Globus pallidus (tissue), 1 donor: Measurements from ENCODE around the gene SYT14.
"Not testable (repeated sequence)": the region's sequence is repeated elsewhere in the genome, so short reads cannot be mapped to it uniquely, and the experiment has no call there.

Source experiments
- DNase-seq: peaks from one replicate; pipeline ENCODE4 v3.0.0-alpha.2; 2015; ENCODE audit warnings: low spot score

The SYT14 gene

DNA sequence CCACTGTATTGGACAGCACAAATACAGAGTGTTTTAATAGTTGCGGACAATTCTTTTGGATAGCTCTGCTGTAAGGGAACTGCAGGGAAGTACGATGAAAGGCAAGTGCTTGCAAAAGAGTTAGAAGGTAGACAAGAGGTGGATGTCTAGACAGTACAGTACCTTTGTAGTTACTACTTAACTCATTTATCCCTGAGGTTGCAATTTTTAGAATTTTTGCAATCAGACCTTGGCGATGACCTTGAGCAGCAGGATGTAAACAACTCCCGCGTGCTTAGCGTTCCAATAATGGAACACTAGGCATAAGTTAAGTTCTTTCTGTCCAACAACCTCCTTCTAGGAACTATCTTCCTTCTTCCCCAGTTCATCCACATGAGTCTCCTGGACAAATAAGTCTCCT is 1.9 kb upstream of the SYT14 start:
- DNase-seq: no peak

DNA sequence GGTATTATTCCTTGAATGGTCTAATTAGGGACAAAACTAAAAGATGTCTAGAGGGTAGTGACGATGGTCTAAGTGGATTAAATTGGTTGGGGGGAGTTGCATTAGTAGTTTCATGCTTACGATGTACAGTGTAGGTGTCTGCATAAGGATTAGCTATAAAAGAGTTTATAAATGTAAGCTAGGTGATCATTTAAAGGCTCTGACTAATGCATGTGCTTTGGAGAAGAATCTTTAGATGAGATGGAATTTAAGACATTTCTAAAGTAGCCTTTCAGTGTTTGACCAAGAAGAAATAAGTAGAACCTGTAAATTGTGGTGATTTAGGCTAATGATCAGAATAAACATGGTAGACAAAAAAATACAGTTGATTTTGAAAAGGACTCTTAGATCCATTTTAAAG is 7.4 kb downstream of the SYT14 start:
- no peak for DNase-seq

DNA sequence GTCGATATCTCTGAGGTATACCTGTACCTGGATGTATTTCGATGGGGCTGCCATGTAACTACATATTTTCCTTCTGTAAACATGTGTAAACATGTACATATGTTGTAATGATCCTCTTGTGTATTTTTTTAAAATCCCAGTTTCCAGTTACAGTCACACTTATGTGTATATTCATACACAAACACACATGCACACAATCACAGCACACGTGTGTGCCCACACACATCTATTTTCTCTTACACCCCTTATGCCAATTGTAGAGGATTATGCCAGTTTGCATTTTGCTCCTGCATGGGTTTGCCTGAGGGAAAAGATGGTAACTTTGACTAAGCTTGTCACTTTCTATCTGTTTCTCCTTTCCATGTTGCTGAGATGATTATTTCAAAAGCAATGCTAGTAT is 10.1 kb downstream of the SYT14 start:
- no peak for DNase-seq

DNA sequence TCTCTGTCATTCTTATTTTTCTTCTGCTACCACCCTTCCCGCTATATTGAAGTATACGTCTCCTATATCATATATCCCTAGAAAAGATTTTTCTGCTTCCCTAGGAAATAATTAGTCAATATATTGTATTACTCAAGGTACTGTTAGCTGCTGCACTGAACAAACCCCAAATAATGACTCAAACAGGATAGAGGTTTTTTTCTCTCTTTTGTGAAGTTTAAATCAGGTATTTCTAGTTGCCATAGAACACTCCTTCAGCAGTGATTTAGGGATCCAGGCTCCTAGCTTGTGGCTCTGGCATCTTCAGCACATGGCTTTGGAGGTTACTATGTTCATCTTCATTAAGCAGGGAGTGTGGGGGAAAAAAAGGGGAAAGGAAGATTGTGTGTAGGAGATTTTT is 18.1 kb downstream of the SYT14 start:
- no peak for DNase-seq

DNA sequence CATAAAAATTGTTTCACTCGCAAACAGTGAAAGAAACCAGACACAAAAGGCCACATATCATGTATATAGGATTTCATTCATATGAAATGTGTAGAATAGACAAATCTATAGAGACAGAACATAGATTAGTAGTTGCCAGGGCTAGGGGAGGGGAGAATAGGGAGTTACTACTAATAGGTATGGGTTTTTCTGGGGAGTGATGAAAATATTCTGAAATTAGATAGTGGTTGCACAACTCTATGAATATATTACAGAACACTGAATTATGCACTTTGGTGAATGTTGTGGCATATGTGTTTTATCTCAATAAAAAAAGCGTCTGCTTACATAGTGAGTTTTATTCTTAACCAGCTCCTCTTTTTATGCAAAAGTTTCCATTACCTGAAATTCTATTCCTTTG is 21.6 kb downstream of the SYT14 start:
- DNase-seq: no peak

DNA sequence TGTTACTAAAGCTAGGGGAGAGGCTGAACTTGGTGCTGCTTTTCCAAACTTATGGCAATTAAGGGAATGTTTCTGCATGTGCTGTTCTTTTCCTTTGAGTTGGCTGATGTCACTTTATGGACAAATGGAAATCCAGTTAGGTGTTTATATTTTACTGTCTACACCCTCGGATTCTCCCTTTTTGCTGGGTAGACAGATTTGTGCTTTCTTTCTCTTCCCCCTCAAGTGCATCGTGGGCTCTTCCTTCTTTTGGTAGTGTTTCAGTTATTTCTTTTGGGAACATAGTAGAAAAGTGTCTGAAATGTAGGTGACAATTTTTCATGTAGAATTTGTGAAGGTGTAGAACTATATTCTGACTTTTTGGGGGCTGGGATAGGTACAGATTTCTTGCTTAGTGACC is 22.9 kb downstream of the SYT14 start:
- no peak for DNase-seq

DNA sequence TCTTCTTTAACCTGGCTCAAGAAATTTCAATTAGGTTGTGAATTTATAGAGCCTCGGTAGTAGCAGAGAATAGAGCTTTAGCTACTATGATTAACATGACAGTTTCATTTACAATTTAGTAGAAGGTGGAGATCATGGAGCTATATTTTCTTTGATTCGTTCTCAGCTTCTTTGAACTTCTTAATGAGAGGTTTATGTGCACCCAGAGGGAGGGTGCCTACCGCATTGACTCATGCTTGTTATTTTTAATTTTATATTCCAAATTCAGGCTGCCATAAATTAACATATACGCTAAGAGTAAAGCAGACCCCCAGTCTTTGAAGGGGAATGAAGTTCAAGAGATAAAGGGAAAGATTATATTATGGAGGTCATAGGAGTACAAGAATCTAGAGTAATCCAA is 24.4 kb downstream of the SYT14 start:
- no peak for DNase-seq

DNA sequence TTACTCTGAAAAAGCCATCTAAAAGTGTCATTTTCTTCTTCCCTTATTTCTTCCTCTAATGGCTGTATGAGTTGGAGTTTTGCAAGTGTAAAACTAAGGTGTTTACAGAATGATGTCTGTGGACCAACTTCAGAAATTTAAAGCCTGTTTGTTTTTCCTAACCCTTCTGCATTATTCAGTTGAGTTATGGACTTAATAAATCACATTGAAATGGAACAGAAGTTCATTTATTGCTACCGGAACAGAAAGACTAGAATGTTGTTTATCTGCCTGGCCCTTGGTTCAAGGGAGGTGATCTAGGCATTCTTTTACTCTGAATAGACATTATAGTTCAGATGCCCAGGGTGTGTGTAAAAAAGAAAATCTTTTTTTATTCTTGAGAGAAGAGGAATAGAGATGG is 24.8 kb downstream of the SYT14 start:
- DNase-seq: no peak

DNA sequence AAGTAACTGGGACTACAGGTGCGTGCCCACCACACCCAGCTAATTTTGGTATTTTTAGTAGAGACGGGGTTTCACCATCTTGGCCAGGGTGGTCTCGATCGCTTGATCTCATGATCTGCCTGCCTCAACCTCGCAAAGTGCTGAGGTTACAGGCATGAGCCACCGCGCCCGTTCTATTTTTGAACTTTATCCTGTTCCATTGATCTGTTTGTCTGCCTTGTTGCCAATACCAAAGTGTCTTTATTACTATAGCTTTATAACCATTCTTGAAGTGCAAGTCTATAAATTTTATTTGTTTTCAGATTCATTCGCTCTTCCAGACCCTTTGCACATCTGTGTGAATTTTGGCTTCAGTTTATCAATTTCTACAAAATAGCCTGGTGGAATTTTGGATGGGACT is 28.0 kb downstream of the SYT14 start:
- no peak for DNase-seq

DNA sequence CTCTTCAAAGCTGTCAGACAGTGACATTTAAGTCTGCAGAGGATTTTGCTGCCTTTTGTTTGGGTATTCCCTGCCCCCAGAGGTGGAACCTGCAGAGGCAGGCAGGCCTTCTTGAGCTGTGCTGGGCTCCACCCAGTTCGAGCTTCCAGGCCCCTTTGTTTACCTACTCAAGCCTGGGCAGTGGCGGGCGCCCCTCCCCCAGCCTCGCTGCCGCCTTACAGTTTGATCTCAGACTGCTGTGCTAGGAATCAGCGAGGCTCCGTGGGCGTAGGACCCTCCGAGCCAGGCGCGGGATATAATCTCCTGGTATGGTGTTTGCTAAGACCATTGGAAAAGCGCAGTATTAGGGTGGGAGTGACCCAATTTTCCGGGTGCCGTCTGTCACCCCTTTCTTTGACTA is 40.7 kb downstream of the SYT14 start:
- DNase-seq: not testable (repeated sequence)

DNA sequence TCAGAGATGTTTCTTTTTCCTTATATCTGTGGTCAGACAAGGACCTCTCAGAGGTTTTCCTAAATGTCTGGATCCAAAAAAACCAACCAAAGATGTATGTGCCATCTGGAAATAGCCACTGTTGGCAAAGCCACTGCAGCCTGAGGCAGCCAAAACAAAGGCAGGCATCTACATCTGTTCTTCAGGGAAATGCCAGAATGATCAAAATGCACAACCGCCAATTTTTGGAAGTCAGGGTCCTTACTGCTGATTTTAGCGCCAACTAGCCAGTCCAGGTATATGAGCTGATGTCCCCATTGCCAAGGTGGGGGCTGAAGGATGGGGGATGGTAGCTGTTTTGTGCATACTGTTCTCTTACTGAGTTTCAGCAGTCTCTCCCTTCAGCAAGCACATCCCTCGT is 45.9 kb downstream of the SYT14 start:
- DNase-seq: no peak

DNA sequence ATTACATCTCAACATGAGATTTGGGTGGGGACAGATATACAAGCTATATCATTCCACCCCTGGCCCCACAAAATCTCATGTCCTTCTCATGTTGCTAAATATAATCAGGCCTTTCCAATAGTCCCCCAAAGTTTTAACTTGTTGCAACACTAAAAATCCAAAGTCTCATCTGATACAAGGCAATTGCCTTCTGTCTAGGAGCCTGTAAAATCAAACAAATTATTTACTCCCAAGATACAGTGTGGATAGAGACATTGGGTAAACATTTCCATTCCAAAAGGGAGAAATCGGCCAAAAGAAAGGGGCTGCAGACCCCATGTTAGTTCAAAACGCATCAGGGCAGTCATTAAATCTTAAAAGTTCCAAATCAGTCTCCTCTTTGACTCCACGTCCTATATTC is 47.0 kb downstream of the SYT14 start:
- DNase-seq: no peak

DNA sequence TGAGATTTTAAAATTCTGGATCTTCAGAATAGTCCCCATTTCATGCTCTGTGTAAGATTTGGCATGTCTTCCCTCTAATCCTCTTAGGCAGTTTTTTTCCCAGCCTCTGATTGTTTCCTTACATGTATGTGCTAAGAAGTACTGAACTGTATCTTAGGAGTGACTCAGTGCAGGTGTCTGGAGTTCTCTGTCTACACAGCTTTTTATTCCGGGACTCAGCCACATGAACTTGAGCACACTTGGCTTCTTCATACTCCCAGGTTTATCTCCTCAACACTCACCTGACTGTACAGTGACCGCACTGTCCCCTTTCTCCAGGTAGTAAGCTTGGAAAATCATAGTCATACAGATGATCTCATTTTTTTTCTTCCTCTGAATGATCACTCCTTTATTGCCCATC is 50.7 kb downstream of the SYT14 start:
- no peak for DNase-seq

DNA sequence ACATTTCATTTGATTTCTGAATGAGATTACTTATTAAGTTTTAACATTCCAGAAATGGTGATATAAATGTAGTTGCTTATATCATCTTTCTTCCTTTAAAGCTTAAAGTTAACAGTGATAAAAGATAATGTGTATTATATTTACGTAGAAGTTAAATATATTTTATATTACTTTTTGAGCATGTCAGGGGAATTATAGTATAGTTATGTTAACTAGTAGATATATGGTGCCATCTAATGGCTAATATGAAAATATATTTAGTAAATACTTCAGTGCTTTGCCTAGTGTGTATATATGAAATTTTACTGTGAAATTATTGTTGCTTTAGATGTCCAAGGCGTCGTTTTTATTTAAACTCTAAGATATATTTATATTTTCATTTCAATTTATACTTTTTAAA is 51.5 kb downstream of the SYT14 start:
- peak; percentile 27 for DNase-seq

DNA sequence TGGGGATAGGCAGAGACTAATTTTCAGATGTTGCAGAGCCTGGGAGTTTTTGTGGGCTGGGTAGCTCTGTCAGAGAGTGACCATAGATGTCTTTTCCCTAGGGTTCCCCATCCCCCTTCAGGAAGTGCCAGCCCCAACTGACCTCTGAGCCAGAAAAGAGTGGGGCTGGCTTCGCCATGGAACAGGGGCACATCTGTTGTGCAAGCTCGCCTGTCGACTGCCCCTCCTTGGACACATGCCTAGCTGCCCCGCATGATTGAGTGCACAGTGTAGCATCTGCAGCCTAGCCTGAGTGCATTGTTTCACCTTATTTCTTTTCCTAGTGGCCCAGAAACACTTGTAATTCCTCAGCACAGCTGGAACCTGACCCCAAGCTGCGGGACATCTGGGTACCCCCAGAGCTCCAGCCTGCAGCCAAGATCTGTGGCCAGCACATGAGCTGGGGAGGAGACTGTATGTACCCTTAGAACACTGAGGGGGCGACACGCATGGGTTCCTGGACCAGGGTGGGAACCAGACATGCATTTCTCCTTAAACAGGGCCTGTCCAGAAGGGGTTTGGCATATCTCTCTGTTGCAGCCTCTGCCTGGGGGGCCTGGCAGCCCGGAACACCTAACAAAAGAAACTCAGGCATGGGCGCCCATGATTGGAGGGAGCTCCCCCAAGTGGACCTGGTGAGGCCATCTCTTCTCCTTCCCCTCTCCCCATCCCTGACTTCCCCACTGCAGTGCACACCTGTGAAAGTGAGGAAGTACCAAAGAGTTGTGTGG is 55.2 kb downstream of the SYT14 start:
- DNase-seq: peak; percentile 6

DNA sequence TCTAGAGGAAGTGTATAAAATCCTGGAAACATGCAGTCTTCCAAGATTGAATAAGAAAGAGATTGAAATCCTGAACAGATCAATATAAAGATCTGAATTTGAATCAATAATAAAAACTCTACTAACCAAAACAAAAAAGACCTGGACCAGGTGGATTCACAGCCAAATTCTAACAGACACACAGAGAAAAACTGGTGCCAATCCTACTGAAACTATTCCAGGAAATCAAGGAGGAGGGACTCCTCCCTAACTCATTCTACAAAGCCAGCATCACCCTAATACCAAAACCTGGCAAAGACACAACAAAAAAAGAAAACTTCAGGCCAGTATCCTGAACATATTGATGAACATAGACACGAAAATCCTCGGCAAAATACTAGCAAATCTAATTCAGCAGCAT is 58.3 kb downstream of the SYT14 start:
- no peak for DNase-seq

DNA sequence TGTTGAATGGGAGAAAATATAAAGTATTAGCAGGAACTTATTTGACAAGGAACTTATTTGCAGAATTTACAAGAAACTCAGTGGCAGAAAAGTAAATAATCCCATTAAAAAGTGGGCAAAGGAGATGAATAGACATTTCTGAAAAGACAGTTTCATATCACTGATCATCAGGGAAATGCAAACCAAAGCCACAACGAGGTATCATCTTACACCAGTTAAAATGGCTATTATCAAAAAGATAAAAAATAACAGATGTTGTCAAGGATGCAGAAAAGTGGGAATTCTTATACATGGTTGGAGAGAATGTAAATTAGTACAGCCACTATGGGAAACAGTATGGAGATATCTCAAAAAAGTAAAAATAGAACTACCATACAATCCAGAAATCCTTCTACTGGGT is 61.0 kb downstream of the SYT14 start:
- DNase-seq: no peak

DNA sequence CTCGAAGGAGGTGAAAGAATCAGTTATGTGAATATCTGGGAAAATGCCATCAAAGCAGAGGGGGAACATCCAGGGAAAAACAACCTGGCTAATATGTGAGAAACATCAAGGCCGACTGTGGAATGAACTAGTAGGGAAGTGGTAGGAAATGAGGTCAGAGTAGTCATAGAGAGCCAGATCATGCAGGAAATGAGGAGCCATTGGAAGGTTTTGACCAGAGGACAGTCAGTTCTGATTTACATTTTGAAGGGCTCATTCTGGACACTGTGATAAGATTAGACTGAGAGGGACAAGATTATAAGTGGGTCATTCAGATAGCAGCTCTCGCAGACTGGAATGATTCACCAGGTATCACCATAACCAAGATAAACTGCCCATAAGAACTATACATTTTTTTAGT is 63.7 kb downstream of the SYT14 start:
- DNase-seq: no peak

DNA sequence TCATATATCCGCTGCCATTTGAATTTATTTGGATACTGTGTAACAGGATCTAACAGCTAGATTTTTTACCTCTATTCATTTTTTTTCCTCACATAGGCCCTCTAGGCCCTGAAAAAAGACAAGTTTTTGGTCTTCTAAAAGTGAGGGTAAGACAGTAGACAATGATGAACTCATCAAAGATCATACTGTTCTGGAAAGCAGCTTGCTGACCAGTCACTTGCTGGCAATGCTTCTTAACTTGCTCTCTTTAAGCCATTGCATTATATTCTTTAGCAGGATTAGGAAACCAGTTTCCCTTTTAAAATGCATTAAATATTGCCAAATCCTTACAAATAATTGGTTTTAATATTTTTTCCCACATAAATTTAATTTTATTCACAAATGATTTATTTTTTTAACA is 65.5 kb downstream of the SYT14 start:
- peak; percentile 7 for DNase-seq

DNA sequence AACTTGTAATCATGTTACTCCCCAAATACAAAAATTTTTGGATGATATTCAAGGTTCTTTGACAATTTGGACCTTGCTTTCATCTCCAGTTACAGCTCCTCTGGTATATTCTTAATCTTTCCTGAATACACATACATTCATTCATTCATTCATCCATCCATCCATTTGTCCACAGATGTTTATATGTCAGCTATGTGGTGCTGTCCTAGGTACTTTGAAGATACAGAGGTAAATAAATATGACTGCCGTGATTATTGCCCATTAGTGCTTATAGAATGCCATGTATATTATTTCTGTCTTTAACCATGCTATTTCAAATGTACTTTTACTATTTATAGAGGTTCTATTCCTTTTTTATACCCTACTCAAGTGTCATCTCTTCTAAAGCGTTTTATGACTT is 72.1 kb downstream of the SYT14 start:
- DNase-seq: no peak

DNA sequence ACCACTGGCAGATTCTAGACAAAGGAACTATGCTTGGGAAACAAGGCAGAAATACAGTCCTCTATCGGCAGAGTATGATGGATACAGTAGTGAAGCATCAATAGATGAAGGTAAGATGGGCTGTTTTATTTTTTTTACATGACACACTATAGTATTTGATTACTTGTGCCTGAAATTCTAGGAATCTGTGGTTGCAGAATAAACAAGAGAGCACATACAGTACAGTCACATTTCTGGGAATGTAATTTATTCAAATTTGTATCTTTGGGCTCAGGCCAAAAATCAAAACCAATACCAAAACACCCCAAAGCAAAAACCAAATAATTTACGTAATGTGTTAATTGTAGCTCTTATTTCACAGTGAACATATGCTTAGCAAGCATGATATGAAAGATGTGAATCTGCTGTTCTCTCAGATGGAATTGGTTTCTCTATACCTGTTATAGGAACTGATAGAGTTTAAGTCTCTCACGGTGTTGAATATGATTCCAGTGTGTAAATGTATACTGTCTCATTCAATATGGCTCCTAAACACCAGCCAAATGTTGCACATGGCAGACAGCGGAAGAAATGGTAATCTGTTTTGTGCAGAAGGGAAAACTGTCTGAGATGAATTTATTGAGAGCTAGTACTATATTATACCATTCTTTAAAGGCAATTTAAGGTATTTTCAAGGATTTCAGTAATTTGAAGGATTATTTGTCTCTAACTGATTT is 83.3 kb downstream of the SYT14 start:
- no peak for DNase-seq

DNA sequence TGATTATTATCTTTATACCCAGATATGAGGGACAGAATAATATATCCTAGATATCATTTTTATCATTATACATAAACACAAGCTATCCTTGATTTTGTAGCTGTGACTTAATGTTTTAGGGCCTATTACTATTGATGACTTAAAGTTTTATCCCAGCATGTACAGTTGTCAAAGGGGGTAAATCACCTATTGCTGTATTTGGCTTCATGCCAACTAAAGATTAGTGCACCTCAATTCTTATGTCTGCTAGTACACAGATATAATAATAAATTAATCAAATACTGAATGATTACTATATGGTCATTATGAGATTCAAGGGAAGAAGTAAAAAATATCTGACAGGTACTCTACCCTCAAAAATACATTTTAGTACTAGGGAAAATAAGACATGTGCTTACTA is 84.0 kb downstream of the SYT14 start:
- DNase-seq: no peak

DNA sequence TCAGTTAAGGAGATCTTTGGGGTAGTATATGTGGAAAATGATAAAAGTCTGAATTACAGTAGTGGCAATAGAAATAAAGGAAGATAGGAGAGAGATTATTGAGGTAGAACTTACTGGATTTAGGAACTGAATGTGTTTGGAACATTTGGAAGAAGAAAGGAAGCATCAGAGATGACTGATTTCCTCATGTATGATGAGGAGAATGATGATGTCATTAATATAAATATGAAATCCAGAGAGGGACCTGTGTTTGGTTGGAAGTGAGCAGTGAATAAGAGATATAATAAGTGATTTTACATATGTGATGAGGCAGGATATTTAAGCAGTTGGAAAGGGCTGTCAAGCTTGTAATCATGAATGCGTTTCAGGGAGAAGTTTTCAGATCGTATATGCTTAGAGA is 86.3 kb downstream of the SYT14 start:
- DNase-seq: no peak

DNA sequence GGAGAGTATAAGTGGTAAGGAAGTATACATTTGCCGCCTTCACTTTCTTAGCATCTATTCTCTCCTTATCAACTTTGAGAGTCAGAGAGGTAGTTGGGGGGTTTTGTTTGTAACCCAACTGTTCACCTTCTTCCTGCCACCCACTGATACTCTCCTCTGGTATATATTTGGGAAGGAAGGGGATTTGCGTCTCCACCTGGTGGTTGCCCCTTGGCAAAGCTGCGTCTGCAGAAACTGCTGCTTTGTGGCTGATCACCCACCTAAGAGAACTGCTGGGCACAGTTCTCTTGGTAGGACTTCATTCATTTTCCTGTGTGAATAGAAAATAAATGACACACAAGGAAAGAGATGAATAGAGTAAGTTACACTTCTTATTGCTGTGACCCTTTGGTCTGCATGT is 87.0 kb downstream of the SYT14 start:
- DNase-seq: no peak
